C4-2B (cell line): ENCODE measurements around the gene URB1.
"Not testable (repeated sequence)": the region's sequence is repeated elsewhere in the genome, so short reads cannot be mapped to it uniquely, and the experiment has no call there.

Source experiments
- H3K27ac ChIP-seq: fragments of 450-650 bp; 2 replicates; pipeline ENCODE4 v1.5.1; 2017
- CTCF ChIP-seq: fragments of 450-650 bp; conservative IDR thresholded peaks from 2 replicates; pipeline ENCODE4 v1.5.1; 2017; ENCODE audit warnings: mild to moderate bottlenecking
- ZFX ChIP-seq: fragments of 450-650 bp; IDR thresholded peaks from 2 replicates; pipeline ENCODE4 v1.6.1; 2017

The URB1 gene

GRCh38 chr21:32410291-32410690 lies 17.5 kb upstream of the URB1 start:
- TF ChIP-seq ZFX (no peak), CTCF (no peak)
- no peak overlapping the region for H3K27ac ChIP-seq

GRCh38 chr21:32406405-32406804 lies 13.6 kb upstream of the URB1 start:
- TF ChIP-seq CTCF (no peak), ZFX (no peak)
- H3K27ac ChIP-seq, result no peak overlapping the region

GRCh38 chr21:32403201-32403777 lies 10.5 kb upstream of the URB1 start:
- TF ChIP-seq ZFX (no peak), CTCF (peak; percentile 81)
- no peak overlapping the region for H3K27ac ChIP-seq

- TF ChIP-seq CTCF (no peak), ZFX (no peak)
- peak overlapping the region; percentile 84 for H3K27ac ChIP-seq
Measured at GRCh38 chr21:32393677-32394001, 827 bp upstream of the URB1 start.

GRCh38 chr21:32392299-32392879 lies 423 bp downstream of the URB1 start:
- peak overlapping the region; percentile 84 for H3K27ac ChIP-seq
- TF ChIP-seq ZFX (peak; percentile 70), CTCF (no peak)

- H3K27ac ChIP-seq, result peak overlapping the region; percentile 84; the same call in 1 of the 2 replicates
- TF ChIP-seq ZFX (no peak), CTCF (no peak)
Measured at GRCh38 chr21:32391755-32392154, 1.1 kb downstream of the URB1 start.

DNA sequence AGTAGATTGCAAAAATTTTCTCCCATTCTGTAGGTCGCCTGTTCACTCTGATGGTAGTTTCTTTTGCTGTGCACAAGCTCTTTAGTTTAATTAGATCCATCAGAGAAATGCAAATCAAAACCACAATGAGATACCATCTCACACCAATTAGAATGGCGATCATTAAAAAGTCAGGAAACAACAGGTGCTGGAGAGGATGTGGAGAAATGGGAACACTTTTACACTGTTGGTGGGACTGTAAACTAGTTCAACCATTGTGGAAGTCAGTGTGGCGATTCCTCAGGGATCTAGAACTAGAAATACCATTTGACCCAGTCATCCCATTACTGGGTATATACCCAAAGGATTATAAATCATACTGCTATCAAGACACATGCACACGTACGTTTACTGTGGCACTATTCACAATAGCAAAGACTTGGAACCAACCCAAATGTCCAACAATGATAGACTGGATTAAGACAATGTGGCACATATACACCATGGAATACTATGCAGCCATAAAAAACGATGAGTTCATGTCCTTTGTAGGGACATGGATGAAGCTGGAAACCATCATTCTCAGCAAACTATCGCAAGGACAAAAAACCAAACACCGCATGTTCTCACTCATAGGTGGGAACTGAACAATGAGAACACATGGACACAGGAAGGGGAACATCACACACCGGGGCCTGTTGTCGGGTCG lies 2.1 kb downstream of the URB1 start:
- H3K27ac ChIP-seq, result not testable (repeated sequence)
